NCI-H345 (cell line): Measurements from ENCODE around the gene NMT1.

ENCODE experiments used
- DNase-seq: peaks from one replicate; lab custom pipeline; 2025; lab: John Stamatoyannopoulos, UW

NMT1 gene

DNA sequence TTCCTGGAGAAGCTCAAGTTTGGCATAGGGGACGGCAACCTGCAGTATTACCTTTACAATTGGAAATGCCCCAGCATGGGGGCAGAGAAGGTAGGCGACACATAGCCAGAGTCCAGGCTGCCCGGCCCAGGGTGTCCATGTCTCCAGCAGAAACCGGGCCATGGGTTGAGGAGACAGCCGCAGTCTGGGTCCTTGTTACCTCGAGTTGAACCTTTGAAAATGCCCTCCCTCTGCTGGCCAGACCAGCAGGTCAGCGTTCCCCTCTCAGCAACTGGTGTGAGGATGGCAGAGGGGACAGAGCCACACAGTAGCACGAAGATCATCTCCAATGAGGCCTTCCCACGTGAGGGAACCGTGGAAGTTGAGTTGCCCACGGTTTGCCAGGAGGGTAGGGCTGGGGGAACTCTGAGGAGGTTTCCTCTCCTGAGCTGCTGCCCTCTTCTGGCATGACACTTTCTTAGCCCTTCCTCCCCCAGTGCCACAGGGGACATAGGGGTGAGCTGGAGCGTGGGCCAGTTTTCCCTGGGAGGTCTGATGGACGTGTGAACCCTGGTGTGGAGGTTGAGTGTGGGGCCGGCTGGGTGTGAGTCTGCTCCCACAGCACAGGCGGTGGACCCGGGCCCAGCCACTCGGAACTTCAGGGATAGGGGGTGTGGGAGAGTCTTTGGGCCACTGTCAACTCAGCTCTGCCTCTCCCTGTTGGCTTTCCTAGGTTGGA, 43.9 kb downstream of the NMT1 start:
- no peak for DNase-seq

GRCh38 chr17:45106096-45106495, 45.0 kb downstream of the NMT1 start:
- no peak for DNase-seq

DNA sequence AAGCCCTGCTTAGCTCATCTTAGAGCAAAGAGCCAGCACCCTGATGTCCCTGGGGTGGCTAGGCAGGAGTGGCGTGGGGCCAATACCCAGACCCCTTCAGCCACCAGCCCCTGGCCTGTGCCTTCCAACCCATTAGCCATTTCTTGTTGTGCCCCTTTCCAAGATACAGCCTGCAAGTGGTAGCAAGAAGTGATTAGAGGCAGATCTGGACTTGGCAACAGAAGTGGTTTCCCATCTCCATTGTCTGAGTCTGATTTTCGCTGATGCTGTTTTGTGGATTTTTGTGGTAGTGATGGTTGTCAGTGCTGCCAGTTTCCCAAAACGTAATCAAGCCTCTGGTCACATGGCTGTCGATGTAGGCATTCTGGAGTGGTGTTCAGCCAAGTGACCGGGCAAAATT, 45.5 kb downstream of the NMT1 start:
- no peak for DNase-seq

DNA sequence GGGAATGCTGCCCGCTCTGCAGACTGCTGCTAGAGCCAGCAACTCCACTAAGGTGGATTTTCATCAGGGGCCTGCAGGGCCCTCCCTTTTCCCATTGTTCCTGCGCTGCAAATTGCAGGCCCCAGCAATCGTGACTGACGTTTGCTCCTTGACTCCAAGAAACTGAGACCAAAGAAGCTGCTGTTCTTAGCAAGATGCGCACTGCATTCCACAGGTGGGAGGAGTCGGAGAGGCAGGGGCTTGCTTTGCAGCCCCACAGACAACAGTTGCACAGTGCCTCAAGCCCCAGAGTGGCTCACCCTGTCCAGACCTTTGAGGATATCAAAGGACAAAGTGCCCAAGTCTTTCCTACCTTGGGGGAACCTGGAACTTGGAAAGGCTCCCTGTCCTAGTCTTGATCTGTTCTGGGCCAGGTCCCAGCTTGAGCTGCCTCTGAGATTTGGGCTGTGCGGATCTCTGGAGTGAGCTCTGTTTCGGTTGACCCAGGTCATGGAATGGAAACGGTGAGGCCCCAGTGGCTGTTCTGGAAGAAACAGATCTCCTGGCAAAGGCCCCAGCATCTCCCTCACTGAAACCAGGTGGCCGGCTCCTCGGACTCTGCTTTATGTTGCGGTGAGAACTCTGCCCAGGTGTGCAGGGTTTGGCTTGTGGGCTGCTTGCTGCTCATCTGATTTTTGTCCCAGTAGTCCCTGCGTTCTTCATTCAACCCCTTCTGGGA, 46.3 kb downstream of the NMT1 start:
- no peak for DNase-seq

- DNase-seq = no peak
These were observed 46.9 kb downstream of the NMT1 start for GRCh38 chr17:45108051-45108450.

DNA sequence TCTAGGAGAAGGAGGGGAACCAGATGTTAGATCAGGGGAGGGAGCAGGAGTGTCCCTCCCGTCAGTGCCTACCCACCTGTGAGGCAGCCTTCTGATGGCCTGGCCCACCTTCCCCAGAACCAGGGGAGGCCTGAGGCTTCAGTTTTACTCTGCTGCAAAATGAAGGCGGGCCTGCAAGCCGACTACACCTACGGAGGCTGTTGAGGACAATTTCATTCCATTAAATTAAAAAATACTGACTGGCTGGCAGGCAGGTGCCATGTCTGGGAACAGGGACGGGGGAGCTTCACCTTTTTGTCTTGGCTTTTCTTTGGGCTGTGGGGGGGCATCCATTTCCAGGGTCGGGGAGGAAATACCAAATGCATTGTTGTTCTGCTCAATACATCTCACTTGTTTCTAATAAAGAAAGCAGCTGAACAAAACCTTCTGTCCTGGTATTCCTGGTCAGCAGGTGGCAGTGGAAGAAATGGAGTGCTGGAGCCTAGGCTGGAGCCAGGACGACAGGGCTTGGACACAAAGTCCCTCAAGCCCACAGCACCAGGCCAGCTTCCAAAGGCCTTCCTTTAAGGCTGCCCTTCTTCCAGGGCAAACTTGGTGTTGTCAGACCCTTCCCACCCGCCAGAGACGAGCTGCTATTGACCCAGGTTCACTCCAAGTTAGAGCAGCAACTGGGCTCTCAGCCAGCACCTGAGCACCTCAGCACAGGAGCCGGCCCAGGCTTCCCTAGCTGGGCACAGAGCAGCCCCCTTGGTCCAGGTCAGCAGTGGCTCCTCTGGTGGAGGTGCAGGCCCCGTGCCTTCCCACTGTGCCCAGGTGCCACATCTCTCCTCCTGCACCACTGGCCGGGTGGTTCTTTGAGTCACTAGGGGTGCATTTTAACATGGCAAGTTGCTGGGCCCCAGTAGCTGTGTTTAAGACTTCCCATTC, 47.7 kb downstream of the NMT1 start:
- DNase-seq = no peak

DNA sequence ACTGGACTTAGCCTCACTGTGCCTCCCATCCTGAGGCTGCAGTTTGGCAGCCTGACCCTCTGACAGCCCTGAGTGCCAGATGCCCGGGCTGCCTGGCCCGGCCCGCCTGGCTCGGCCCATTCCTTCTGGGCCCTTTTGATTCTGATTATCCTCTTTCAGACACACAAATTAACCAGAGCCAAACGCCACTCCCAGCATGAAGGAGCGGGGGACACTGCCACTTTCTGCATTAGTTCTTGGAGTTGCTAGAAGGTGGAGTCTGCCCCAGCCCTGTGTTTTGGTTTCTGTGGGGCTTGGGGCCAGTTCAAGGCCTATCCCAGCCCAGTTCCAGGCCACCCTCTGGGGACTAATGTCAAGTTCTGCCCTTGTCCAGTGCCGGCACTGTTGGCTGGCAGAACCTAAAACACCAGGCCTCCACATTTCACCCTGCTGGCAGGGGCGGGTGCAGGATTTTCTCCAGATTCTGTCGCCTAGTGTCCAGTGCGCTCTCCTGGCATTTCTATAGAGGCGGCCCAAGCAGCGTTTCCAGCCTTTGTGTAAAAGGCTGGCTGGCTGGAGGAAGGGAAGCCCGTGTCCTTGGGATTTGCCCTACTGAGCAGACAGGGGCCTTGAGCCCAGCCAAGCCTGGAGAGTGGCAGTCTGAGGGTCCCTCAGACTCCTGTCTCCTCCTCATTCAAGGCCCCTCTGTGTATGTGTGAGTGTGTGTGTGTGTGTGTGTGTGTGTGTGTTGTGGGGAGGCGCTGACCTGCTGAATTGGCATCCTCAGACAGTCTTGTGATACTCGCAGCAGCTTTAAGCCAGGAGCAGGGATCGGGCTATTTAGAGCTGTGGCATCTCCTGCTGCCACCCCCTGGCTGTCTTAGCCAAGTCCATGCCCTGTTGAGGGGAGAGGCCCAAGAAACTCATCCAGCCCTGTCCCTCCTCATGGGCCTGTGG, 49.8 kb downstream of the NMT1 start:
- no peak for DNase-seq

- no peak for DNase-seq
These were observed 50.7 kb downstream of the NMT1 start for GRCh38 chr17:45111850-45112249.

DNA sequence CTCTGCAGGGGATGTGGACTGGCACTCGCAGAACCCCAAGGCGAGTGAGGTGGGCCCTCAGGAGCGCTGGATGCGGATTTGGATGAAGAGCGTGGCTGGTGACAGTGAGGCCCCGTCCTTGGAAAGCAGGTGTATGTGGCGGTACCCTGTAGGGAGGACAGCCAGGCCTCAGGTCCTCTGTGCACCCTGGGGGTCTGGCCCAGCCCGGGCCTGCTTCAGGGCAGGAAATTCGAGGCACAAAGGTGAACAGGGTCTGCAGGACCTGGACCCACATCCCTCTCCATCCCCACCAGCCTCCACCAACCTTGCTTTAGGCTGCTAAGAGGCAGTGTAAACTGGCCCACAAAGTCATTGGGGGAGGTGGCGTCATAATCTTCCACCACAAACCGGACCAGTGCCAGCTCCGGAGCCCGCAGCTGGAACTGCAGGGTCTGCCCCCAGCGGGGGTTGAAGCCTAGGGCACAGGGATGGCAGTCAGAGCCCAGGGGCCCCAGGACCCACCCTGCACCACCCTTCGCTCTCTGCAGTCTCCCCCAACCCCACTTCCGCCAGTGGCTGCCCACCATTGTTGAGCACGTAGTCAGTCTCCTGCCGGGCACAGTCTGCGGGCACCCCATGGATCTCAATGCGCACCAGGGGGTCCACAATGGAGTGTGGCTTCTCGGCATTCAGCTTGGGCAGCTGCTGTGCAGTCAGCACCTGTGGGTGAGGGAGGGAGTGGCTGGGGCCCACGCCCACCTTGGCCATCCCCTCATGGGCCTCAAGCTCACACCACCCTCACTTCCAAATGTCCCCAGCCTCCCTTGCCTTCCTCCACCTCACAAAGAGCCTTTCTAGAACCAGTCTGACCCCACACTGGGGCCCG, 51.7 kb downstream of the NMT1 start:
- no peak for DNase-seq

DNA sequence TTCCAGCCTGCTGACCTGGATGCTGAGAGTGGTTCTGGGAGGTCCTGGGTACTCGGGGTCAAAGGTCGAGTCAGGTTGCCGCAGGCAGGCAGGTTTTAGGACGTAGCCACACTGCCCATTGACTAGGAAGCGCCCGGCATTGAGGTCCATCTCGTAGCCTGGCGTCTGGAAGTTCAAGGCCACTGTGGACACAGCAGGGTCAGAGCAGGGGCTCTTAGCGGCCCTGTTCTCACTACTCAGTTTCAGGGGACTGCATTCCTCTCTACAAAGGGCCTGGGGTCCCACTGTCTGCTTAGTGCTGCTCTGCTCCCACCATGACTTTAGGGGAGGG, 52.3 kb downstream of the NMT1 start:
- DNase-seq = no peak

DNA sequence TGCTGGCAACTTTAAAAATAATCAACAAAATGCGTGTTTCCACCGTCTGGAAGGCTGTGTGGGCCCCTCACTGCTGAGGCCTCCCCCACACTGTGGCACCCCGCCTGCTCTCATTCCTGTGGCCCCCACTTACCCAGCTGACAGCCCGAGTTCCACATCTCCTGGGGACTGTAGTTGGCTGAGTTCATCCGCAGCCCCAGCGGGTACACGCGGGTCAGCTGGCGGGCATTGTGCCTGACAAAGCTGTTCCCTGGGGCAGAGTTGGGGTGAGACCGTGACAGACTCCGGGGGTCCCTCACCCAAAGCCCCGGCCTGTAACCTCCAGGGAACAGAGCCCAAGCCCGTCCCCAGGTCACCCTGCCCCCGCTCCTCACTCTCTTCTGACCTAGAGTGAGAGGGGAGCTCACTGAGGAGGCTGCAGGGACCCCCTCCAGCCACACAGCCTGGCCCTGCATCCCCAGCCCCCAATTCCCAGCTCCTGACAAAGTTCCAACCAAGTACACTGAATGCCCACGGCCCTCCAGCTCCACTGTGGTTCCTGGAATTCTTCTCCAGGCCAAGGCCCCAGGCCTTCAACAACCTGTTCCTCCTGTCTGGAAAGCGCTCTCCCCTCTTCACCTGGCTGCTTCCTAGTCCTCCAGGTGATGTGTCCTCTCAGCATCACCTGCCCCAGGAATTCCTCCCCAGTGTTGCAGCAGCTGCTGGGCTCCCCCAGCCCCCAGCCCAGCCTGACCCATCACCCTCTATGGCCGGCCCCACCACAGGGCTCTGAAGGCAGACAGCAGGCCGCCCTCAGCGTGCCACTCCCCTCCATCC, 53.2 kb downstream of the NMT1 start:
- DNase-seq = no peak

- no peak for DNase-seq
These were observed 54.0 kb downstream of the NMT1 start for GRCh38 chr17:45115015-45115625.

GRCh38 chr17:45115871-45116270, 54.8 kb downstream of the NMT1 start:
- no peak for DNase-seq

GRCh38 chr17:45116434-45117016, 55.4 kb downstream of the NMT1 start:
- DNase-seq = no peak

GRCh38 chr17:45117334-45117733, 56.2 kb downstream of the NMT1 start:
- no peak for DNase-seq

- DNase-seq = no peak
These were observed 56.9 kb downstream of the NMT1 start for GRCh38 chr17:45117848-45118646.

DNA sequence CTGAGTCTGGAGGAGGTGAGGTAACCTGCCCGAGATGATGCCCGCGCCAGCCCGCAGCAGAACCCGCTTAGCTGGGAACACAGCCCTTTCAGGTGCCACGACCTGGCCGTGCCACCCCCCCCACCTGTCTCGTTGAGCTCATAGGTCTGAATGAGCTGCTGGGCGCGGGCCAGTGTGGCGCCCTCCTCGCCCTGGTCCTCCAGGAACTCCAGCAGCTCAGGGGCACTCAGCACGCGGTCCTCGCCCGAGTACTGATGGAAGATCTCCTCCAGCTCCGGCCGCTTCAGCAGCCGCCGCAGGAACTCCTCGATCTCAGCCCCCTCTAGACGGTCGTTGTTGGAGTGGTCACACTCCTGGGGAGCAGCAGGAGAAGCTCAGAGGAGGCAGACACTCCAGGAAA, 57.6 kb downstream of the NMT1 start:
- no peak for DNase-seq

DNA sequence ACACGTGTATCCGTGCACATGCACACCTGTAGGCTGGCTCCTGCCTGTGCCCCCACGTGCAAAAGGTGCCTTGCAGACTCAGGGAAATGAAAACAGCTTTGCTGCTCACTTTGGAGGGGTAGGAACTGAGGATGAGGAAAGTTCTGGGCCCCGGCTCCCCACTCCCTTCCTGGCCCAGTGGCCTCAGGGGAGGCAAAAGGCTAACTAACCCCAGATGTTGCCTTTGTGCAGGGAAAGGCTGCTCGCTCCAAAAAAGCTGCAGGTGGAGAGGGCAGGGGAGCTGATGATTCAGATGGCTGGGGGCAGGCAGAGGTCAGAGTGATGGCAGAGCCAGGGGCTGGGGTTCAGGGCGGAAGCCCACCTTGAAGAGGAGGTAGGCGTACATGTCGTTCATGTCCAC, 58.8 kb downstream of the NMT1 start:
- no peak for DNase-seq
